CD4-positive, alpha-beta T cell treated with Interleukin-17A for 4 hours (primary cell): ENCODE data around the gene AGXT2.

Source experiments
- DNase-seq: peaks from one replicate; pipeline ENCODE4 v3.0.0-alpha.2; 2020; ENCODE audit warnings: mixed read lengths

Gene AGXT2, protein sequence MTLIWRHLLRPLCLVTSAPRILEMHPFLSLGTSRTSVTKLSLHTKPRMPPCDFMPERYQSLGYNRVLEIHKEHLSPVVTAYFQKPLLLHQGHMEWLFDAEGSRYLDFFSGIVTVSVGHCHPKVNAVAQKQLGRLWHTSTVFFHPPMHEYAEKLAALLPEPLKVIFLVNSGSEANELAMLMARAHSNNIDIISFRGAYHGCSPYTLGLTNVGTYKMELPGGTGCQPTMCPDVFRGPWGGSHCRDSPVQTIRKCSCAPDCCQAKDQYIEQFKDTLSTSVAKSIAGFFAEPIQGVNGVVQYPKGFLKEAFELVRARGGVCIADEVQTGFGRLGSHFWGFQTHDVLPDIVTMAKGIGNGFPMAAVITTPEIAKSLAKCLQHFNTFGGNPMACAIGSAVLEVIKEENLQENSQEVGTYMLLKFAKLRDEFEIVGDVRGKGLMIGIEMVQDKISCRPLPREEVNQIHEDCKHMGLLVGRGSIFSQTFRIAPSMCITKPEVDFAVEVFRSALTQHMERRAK

DNA sequence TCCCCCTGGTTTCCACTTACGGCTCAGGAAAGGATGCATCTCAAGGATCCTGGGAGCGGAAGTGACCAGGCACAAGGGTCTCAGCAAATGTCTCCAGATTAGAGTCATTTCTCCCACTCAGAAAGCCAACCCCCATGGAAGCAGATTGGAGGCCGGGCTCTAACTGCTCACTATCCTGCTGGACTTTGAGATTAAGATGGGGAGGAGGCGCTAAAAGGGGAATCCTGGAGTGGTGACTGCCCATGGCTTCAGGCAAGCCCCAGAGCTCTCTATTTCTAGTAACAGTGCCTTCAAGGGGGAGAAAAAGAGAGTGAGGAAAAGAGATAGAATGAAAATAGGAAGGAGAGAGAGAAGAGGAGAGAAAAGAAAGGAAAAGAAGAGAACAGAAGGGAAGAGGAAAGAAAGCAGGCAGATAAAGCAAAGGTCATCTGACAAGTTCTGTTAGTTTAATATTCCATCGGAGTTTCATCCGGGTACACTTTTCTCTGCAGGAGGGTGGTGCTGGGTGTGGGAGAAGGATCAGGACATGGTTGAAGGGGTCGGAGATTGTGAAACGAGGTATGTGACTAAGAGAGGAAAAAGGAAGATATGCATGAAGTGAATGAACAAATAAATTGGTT is at the start of gene AGXT2:
AGXT2 (minus strand) TSS at position 165 of the 620 bp plus-strand sequence; CDS start at position 108, 57 bp downstream.
- DNase-seq, result no peak

DNA sequence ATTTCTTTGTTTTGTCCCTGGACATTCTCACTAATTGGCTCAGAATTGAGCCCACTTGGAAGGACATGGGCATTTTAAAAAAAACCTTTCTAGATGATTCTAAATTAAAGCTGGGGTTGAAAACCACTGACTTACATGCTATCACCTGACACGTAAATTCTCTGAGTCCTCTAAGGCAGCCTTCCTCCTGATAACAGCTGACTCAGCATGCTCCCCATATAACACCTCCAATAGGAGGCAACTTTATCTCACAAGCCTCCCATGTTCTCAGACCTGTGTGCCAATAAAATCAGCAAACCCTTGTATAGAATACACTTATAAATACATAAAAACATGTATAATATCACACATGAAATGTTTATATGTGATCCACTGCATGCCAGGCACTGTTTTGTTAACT is 49.2 kb upstream of the AGXT2 start:
- DNase-seq, result no peak

- no peak for DNase-seq
Observed at GRCh38 chr5:35096216-35096615, 48.5 kb upstream of the AGXT2 start.

- no peak for DNase-seq
Observed at GRCh38 chr5:35095366-35095765, 47.6 kb upstream of the AGXT2 start.

DNA sequence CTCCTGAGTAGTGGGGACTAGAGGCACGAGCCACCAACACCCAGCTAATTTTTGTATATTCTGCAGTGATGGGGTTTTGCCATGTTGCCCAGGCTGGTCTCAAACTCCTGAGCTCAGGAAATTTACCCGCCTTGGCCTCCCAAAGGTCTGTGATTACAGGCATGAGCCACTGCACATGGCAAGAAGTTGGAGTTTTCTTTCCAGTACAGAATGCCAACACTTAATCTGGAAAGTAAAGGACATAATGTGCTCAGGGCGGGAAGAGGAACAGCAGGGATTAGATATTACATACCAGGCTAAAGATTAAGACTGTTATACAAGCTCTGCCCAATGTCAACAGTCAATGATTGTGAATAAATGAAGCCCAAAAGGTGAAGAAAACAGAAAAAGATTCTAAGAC is 47.2 kb upstream of the AGXT2 start:
- DNase-seq, result no peak

DNA sequence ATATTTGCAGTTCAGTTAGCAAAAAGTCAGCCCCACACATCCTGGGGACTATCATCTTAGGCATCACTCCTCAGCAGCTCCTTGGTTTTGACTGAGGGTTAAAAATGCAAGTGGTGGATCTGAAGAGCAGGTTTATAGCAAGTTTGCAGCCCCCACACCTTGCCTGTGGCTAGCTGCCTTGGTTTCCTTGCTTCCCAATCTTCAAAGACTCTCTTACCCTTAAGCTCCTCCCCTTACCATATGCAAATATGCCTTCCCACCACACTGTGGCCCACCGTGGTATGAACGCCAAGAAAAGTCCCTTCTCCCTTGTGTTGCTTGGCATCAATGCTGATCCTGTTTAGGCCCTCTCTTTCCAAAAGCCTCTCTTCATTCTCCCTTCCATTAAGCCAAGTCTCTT is 45.0 kb upstream of the AGXT2 start:
- no peak for DNase-seq

GRCh38 chr5:35091704-35092103 is 44.0 kb upstream of the AGXT2 start:
- DNase-seq, result no peak

GRCh38 chr5:35089334-35090314 is 41.9 kb upstream of the AGXT2 start:
- DNase-seq, result peak; percentile 62

- DNase-seq, result no peak
Observed at GRCh38 chr5:35087991-35088390, 40.2 kb upstream of the AGXT2 start.

- DNase-seq, result no peak
Observed at GRCh38 chr5:35083150-35083549, 35.4 kb upstream of the AGXT2 start.

DNA sequence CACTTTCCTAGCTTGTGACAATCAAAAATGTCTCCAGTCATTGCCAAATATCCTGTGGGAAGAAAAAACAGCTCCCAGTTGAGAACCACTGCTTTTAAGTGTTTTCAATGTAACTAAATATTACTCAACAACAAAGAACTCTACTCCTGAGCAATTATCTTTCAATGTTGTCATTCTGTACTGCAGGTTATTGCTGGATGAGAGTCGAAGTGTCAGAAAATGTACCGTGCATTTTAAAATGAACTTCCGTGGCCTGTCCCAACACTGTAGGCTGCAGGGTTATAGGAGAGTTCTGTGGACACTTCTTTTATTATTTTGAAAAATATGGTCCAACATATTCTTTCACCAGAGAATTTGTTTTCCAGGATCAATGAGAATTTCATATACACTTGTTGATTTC is 34.8 kb upstream of the AGXT2 start:
- DNase-seq, result no peak

GRCh38 chr5:35081134-35081533 is 33.4 kb upstream of the AGXT2 start:
- DNase-seq, result no peak

GRCh38 chr5:35073160-35073559 is 25.4 kb upstream of the AGXT2 start:
- no peak for DNase-seq

- no peak for DNase-seq
Observed at GRCh38 chr5:35069188-35069587, 21.4 kb upstream of the AGXT2 start.

GRCh38 chr5:35067985-35068384 is 20.2 kb upstream of the AGXT2 start:
- no peak for DNase-seq

- DNase-seq, result no peak
Observed at GRCh38 chr5:35066260-35066795, 18.6 kb upstream of the AGXT2 start.

GRCh38 chr5:35063414-35063813 is 15.7 kb upstream of the AGXT2 start:
- no peak for DNase-seq

GRCh38 chr5:35061211-35061770 is 13.5 kb upstream of the AGXT2 start:
- DNase-seq, result no peak

- DNase-seq, result no peak
Observed at GRCh38 chr5:35060236-35060635, 12.5 kb upstream of the AGXT2 start.

GRCh38 chr5:35059251-35059650 is 11.5 kb upstream of the AGXT2 start:
- DNase-seq, result no peak

GRCh38 chr5:35058374-35058788 is 10.6 kb upstream of the AGXT2 start:
- no peak for DNase-seq

GRCh38 chr5:35056686-35057085 is 8.9 kb upstream of the AGXT2 start:
- DNase-seq, result no peak
